Gastrocnemius medialis (tissue), 4 donors: ENCODE measurements around the gene DMPK.

Experiments used
- POLR2A ChIP-seq, 2 donors: fragments of 450-650 bp; IDR thresholded peaks; one replicate each; pipeline ENCODE4 v1.6.1; 2017; ENCODE audit warnings: antibody characterized with exemption in 2 of 2, mild to moderate bottlenecking in 2 of 2, moderate library complexity in 2 of 2
- TF ChIP-seq, protein P1 (sequence below), 5 experiments: fragments of 450-650 bp in 3 of 5; fragments of 200-600 bp in 2 of 5; sonication (generic) in 2 of 5; IDR thresholded peaks in 4 of 5; conservative IDR thresholded peaks in 1 of 5; 1 replicate in 4 of 5; 2 replicates in 1 of 5; pipeline ENCODE4 v1.5.1; 2016 to 2019; ENCODE audit warnings: antibody characterized with exemption in 5 of 5, mild to moderate bottlenecking in 3 of 5, moderate library complexity in 3 of 5

DNA sequence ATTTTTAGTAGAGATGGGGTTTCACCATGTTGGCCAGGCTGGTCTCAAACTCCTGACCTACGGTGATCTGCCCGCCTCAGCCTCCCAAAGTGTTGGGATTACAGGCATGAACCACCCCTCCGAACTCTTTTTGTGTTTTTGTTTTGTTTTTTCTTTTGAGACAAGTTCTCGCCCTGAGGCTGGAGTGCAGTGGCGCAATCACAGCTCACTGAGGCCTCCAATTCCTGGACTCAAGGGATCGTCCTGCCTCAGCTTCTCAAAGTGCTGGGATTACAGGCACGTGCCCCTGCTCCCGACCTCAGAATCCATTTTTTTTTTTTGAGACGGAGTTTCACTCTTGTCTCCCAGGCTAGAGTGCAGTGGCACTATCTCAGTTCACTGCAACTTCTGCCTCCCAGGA lies 24.6 kb downstream of the DMPK start:
- TF ChIP-seq, protein P1, sequence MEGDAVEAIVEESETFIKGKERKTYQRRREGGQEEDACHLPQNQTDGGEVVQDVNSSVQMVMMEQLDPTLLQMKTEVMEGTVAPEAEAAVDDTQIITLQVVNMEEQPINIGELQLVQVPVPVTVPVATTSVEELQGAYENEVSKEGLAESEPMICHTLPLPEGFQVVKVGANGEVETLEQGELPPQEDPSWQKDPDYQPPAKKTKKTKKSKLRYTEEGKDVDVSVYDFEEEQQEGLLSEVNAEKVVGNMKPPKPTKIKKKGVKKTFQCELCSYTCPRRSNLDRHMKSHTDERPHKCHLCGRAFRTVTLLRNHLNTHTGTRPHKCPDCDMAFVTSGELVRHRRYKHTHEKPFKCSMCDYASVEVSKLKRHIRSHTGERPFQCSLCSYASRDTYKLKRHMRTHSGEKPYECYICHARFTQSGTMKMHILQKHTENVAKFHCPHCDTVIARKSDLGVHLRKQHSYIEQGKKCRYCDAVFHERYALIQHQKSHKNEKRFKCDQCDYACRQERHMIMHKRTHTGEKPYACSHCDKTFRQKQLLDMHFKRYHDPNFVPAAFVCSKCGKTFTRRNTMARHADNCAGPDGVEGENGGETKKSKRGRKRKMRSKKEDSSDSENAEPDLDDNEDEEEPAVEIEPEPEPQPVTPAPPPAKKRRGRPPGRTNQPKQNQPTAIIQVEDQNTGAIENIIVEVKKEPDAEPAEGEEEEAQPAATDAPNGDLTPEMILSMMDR (IDR thresholded peaks at IDR 0.05 in 4 of 5, conservative IDR thresholded peaks at IDR 0.05 in 1 of 5), result no peak
- TF ChIP-seq POLR2A (IDR thresholded peaks at IDR 0.05), result no peak
